Measurements from ENCODE around the gene CELSR1.
"Not testable (repeated sequence)": the region's sequence is repeated elsewhere in the genome, so short reads cannot be mapped to it uniquely, and the experiment has no call there.

Gene CELSR1

GRCh38 chr22:46511151-46512038 lies 26.0 kb downstream of the CELSR1 start:
- no peak for DNase-seq (ENCODE audit: low spot score)

- no peak for DNase-seq (ENCODE audit: low spot score)
Observed at GRCh38 chr22:46509416-46510089, 27.9 kb downstream of the CELSR1 start.

DNA sequence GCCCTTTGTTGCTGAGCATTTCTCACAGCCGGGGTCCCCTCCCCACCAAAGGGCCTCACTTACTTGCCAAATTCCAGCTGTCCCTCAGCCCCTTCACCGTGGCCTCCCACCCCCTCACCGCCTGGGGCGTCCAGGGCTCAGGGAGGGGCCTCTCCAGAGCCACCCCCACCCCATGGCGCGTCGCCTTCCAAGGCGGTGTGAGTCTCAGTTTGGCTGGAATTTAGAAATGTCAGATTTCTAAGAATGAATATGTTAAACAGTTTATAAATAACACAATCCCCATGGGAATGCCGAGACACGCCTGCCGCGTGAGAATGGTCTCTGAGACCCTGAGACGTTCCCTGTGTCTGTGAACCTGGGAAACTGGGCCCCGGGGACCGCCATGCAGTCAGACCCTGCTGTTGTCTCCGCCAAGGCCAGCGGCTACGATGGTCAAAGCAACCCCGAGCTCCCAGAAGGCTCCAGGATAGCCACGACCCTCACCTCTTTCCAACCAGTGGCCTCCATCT lies 28.9 kb downstream of the CELSR1 start:
- DNase-seq (ENCODE audit: low spot score): no peak

DNA sequence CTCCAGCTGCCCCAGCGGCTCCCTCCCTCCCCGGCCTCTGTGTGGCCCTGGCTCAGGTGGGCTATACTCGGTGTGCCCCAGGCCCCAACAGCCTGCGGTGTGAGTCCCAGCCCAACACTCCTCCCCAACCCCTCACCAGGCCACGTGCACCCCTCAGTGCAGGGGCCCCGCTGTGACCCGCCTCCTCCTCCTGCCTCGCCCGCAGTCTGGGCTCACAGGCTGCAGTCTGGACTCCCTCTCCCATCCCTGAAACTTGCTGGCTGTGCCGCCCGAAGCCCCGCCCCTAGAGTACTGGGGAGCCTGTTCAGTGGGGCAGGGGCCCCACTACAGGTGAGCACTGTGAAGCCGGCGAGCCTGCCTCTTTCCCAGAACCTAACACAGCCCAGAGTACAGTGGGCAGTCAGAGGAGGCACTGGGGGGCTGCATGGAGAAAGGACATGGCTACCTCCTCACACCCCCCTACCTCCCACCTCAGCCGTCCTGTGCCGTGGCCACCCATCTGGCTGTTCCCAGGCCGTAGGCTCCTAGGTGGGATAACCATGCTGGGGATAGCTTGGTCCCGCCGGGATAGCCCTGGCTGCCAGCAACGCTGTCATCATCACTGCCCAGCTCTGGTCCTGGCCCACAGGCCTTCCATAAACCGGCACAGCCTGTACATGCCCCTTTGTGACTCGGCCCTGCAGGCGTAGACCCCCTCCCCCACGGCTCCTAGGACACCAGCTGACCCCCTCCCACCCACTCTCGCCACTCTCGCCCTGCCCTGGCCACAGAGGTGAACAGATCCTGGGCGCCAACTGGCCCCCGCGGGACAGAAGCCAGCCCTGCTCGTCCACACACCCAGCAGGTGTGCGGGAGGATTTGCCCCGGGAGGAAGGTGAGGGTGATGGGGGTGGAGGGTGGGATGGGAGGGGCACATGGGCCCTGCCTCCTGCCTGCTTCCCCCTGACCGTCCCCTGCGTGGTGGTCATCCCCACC lies 29.7 kb downstream of the CELSR1 start:
- DNase-seq (ENCODE audit: low spot score): peak; percentile 14

- DNase-seq (ENCODE audit: low spot score): no peak
Observed at GRCh38 chr22:46504584-46504983, 32.8 kb downstream of the CELSR1 start.

GRCh38 chr22:46502440-46503175 lies 34.8 kb downstream of the CELSR1 start:
- DNase-seq (ENCODE audit: low spot score): no peak

- peak; percentile 77 for DNase-seq (ENCODE audit: low spot score)
Observed at GRCh38 chr22:46501701-46502100, 35.7 kb downstream of the CELSR1 start.

GRCh38 chr22:46501265-46501664 lies 36.2 kb downstream of the CELSR1 start:
- DNase-seq (ENCODE audit: low spot score): not testable (repeated sequence)

DNA sequence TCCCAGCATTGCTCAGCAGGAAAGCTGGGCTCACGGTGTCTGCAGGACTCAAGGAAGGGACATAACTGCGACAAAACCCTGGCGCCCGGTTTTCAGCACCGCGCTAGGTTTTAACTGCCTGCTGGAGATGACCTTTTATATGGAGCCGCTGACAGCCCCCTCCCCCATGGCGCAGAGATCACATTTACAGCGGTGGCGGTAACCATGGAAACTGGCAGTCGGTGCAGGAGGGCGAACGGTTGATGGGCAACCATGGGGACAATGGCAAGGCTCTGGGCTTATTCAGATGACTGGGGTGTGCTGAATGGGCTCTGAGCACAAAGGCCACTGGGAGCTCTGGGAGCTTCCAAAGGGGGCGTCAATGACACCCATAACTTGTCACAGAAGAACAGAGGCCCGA lies 37.2 kb downstream of the CELSR1 start:
- DNase-seq (ENCODE audit: low spot score): no peak

DNA sequence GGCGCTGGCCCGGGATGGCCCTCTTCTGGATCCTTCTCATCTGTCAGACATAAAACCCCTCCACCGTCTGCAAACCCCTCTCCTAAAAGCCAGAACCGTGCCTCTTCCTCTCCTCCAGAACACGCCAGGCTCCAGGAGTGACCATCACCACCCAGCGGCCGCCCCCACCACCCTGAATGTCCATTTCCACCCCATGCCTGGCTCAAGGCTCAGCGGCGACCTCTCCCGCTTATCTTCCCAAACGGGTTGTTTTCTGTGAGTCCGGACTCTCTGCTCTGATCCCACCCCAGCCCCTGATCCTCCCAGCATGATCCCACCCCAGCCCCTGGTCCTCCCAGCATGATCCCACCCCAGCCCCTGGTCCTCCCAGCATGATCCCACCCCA lies 37.6 kb downstream of the CELSR1 start:
- DNase-seq (ENCODE audit: low spot score): no peak

DNA sequence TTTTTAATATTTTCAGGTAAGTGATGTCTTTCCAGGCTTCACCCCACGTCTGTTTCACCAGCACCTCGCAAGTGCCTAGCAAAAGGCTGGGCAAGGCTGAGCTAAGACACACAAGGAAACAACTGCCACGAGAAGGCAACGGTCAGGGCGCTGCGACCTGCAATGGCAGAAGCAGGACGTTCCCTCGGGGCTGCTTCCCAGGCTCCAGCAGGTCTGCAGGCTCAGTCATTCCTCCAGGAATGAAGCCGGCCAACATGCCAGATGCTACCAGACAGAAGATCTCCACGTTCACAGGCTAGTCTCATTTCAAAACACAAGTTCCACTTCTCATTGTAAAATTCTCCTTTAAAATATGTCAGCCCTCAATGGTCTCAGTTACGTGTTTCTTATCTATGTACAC lies 45.5 kb downstream of the CELSR1 start:
- DNase-seq (ENCODE audit: low spot score): peak; percentile 58

DNA sequence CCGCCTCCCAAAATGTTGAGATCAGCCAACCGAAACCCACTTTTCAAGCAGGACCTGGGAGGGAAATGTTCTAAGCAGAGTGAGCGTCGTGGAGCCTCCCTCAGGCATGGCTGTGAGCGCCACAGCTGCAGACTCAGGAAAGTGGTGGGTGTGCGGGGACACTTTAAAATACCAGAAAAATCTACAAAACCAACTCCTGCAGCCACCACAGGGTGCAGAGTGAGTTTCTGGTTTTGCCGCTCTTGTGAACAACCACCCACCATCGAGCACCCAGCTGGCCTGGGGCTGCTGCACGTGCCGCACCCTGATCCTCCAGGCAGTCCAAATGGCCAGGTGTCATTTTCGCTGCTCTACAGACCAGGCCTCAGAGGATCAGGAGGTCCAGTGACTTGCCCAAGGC lies 46.9 kb downstream of the CELSR1 start:
- no peak for DNase-seq (ENCODE audit: low spot score)

DNA sequence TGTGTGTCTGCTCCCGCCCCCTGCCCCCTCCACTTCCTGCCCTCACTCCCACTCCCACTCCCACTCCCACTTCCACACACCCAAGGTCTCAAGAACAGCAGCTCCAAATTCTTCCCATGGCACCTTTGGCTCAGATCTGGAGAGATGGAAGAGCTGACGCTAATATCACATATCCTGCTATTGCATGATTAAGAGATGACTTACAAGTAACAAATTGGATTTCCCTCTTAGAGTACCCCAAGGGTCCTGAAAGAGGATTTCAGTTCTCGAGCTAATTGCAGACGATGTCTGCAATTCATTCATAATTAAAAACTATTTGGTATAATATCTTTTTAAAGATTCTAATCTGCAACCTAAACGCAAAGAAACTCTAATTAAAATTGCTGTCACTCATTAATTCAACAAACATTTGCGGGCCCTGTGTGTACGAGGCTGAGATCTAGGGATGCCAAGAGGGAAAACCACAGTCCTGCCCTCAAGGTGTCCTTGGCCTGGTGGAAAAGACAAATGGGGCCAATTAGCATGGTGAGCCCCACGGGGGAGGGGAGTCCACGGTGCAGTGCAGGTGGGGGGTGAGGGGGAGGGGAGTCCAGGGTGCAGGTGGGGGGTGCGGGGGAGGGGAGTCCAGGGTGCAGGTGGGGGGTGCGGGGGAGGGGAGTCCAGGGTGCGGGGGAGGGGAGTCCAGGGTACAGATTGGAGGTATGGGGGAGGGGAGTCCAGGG lies 50.3 kb downstream of the CELSR1 start:
- DNase-seq (ENCODE audit: low spot score): no peak

DNA sequence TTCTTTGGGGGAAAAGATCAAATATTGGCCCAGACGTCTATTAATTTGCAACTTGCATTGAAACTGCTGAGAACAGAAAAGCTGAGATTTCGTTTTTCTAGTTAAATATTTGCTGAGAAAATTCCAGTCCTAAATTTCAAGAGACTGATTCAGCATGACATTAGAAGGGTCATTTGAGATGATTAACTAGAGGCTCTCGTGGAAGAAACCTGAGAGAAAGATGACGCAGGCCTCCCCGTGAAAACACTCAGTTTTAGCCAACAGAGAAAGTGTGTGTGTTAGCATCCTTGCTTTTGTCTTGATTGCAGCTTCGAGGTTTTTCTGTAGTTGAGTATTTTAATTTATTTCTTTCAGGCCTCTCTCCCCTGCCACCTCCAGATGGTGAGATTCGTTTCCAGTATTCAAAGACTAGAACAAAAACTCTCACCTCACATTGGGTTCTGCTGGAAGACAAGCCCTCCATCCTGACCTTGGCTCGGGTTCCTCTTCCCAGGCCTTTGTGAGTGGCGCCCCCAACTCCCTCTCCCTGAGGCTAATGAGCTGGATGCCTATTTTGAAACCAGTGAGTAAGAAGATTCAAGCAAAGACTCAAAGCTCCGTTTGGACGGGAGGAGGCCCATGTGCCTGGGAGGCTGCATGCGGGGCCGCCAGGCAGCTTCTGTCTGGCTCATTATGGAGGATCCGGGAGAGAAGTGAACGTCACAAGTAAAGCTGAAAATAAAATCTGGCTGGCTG lies 52.4 kb downstream of the CELSR1 start:
- peak; percentile 23 for DNase-seq (ENCODE audit: low spot score)

- DNase-seq (ENCODE audit: low spot score): no peak
Observed at GRCh38 chr22:46484156-46484860, 53.1 kb downstream of the CELSR1 start.

DNA sequence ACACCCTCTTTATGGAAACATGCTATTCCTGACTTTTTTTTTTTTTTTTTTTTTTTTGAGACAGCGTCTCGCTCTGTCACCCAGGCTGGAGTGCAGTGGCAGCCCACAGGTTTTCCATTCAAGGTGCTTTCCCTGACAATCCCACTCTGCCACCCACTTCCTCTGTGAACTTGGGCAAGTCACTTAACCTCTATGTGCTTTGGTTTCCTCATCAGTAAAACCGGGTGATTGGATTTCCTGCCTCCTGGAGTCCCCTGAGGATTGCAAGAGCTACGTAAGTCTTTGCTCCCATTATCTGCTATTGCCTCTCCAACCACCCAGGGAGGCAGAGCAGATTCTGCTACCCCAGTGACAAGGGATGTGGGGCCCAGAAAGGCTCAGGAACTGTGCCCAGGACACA lies 54.1 kb downstream of the CELSR1 start:
- no peak for DNase-seq (ENCODE audit: low spot score)

GRCh38 chr22:46482056-46482675 lies 55.3 kb downstream of the CELSR1 start:
- DNase-seq (ENCODE audit: low spot score): no peak

- DNase-seq (ENCODE audit: low spot score): no peak
Observed at GRCh38 chr22:46481386-46481785, 56.0 kb downstream of the CELSR1 start.

- DNase-seq (ENCODE audit: low spot score): no peak
Observed at GRCh38 chr22:46480396-46480795, 57.0 kb downstream of the CELSR1 start.
